Natural killer cell (primary cell): ENCODE results near the gene STBD1. TPM values are rescaled to one million over a fixed set of nuclear protein-coding genes. Genes with fewer than 3 reads are reported as not detected.

Experiments
- ATAC-seq, 3 donors: fragments of 150-1000 bp in 2 of 3; fragments of 200-7000 bp in 1 of 3; cut with Tn5 transposase; 1 replicate in 1 of 3; 2 replicates in 2 of 3; pipeline ENCODE4 v1.10.0; 2021; ENCODE audit warnings: mild to moderate bottlenecking in 2 of 3, moderate library complexity in 2 of 3
- DNase-seq, 2 donors: peaks; one replicate each; pipeline versions ENCODE4 v3.0.0 to v3.0.0-alpha.2; 2013 to 2021; ENCODE audit warnings: mixed read lengths in 1 of 2
- H3K27ac ChIP-seq: one replicate; pipeline ENCODE4 v1.5.1; 2013; ENCODE audit warnings: mild to moderate bottlenecking, low read length
- H3K27me3 ChIP-seq: one replicate; pipeline ENCODE4 v1.6.1; 2013; ENCODE audit warnings: low read length; ENCODE audit not compliant: control insufficient read depth, insufficient read depth
- H3K36me3 ChIP-seq: one replicate; pipeline ENCODE4 v1.6.1; 2013; ENCODE audit warnings: low read length; ENCODE audit not compliant: control insufficient read depth, insufficient read depth
- H3K4me1 ChIP-seq: one replicate; pipeline ENCODE4 v1.6.1; 2013; ENCODE audit warnings: low read length; ENCODE audit not compliant: control insufficient read depth, insufficient read depth
- H3K4me3 ChIP-seq: one replicate; pipeline ENCODE4 v1.5.1; 2013; ENCODE audit warnings: low read length
- H3K9me3 ChIP-seq: one replicate; pipeline ENCODE4 v1.6.1; 2013; ENCODE audit warnings: low read length; ENCODE audit not compliant: control insufficient read depth, insufficient read depth
- H3K27ac Mint-ChIP-seq, 2 donors: one replicate each; pipeline ENCODE4 v1.8.0; 2022; ENCODE audit warnings: mild to moderate bottlenecking in 2 of 2, mixed read lengths in 2 of 2, moderate library complexity in 1 of 2
- H3K27me3 Mint-ChIP-seq, 2 donors: one replicate each; pipeline ENCODE4 v1.8.0; 2022; ENCODE audit warnings: low read depth in 2 of 2, mixed read lengths in 2 of 2
- H3K36me3 Mint-ChIP-seq: one replicate; pipeline ENCODE4 v1.8.0; 2022; ENCODE audit warnings: mixed read lengths
- H3K4me1 Mint-ChIP-seq, 2 donors: one replicate each; pipeline ENCODE4 v1.8.0; 2022; ENCODE audit warnings: mixed read lengths in 2 of 2
- H3K4me3 Mint-ChIP-seq: one replicate; pipeline ENCODE4 v1.8.0; 2022; ENCODE audit warnings: mild to moderate bottlenecking, moderate library complexity, mixed read lengths
- H3K9me3 Mint-ChIP-seq, 2 donors: one replicate each; pipeline ENCODE4 v1.8.0; 2022; ENCODE audit warnings: mixed read lengths in 2 of 2
- CTCF ChIP-seq: fragments of 200-600 bp; IDR thresholded peaks from one replicate; pipeline ENCODE4 v1.8.0; 2022; ENCODE audit warnings: antibody characterized with exemption
- WGBS: methylation state at CpG from one replicate; pipeline ENCODE4 v1.1.7; 2013; ENCODE audit warnings: missing lambda C conversion rate; ENCODE audit not compliant: insufficient coverage; 5-methylcytosine and 5-hydroxymethylcytosine counted together
- intact Hi-C: fragments of 100-400 bp; cut with micrococcal nuclease; formaldehyde crosslinking; loops from one replicate; pipeline ENCODE4 v1.14.2; 2022
- total RNA-seq, 4 donors: library from RNA; stranded (reverse); fragments of 120-200 nt in 1 of 4; gene quantifications; one replicate each; pipeline versions ENCODE4 v1.2.3 to v1.2.4, GENCODE V29; 2013 to 2022

STBD1 gene
- total RNA-seq, 3 donors from 2014 or later (not counting 1 experiment from before 2014, with no cell fraction given) = 0.15 to 1.3 (median 0.26) TPM

GRCh38 chr4:76292730-76293129 lies 13.8 kb upstream of the STBD1 start:
- H3K9me3 ChIP-seq = no peaks in the 10 kb centered on the region
- peaks cover 26 to 27% of the 10 kb centered on the region in 2 donors for H3K27me3 Mint-ChIP-seq
- intact Hi-C loops = no loop called here
- H3K4me1 Mint-ChIP-seq = no peaks in the 10 kb centered on the region
- no peak overlapping the region for H3K4me3 ChIP-seq
- DNase-seq (no peak), ATAC-seq (no peak)
- H3K36me3 ChIP-seq = no peaks in the 10 kb centered on the region
- H3K9me3 Mint-ChIP-seq = peaks cover 2 to 5% of the 10 kb centered on the region in 2 donors
- no peak for TF ChIP-seq CTCF
- no peak overlapping the region for H3K4me3 Mint-ChIP-seq
- H3K27me3 ChIP-seq = no peaks in the 10 kb centered on the region
- 90% methylated on average over 3 of the region's 3 CpGs for WGBS
- H3K4me1 ChIP-seq = no peaks in the 10 kb centered on the region
- peaks cover 9% of the 10 kb centered on the region for H3K36me3 Mint-ChIP-seq
- H3K27ac ChIP-seq = no peak overlapping the region
- H3K27ac Mint-ChIP-seq = no peak overlapping the region

GRCh38 chr4:76293772-76294171 lies 12.8 kb upstream of the STBD1 start:
- Histone ChIP-seq H3K27ac (no peak overlapping the region), H3K36me3 (no peaks in the 10 kb centered on the region), H3K27me3 (no peaks in the 10 kb centered on the region), H3K9me3 (peaks cover 3% of the 10 kb centered on the region), H3K4me1 (no peaks in the 10 kb centered on the region), H3K4me3 (no peak overlapping the region)
- Mint-ChIP-seq H3K36me3 (peaks cover 16% of the 10 kb centered on the region), H3K4me3 (no peak overlapping the region), H3K9me3 (peaks cover 2 to 9% of the 10 kb centered on the region in 2 donors), H3K27me3 (peaks cover 19 to 22% of the 10 kb centered on the region in 2 donors), H3K4me1 (no peaks in the 10 kb centered on the region), H3K27ac (no peak overlapping the region)
- ATAC-seq = no peak
- 76% methylated on average over 2 of the region's 2 CpGs for WGBS
- no peak for TF ChIP-seq CTCF
- DNase-seq = no peak
- intact Hi-C loops = no loop called here

- WGBS = 87% methylated on average over 3 of the region's 3 CpGs
- DNase-seq = no peak
- intact Hi-C loops = no loop called here
- peaks cover 6% of the 10 kb centered on the region in 2 donors for H3K4me1 Mint-ChIP-seq
- H3K4me3 Mint-ChIP-seq = no peak overlapping the region
- no peak for TF ChIP-seq CTCF
- ATAC-seq = no peak
- H3K36me3 ChIP-seq = no peaks in the 10 kb centered on the region
- H3K27me3 Mint-ChIP-seq = peaks cover 8 to 14% of the 10 kb centered on the region in 2 donors
- no peaks in the 10 kb centered on the region for H3K27me3 ChIP-seq
- peaks cover 3% of the 10 kb centered on the region for H3K9me3 ChIP-seq
- peaks cover 16% of the 10 kb centered on the region for H3K36me3 Mint-ChIP-seq
- peaks cover under 1% of the 10 kb centered on the region for H3K4me1 ChIP-seq
- no peak overlapping the region for H3K27ac ChIP-seq
- no peak overlapping the region for H3K27ac Mint-ChIP-seq
- H3K4me3 ChIP-seq = no peak overlapping the region
- peaks cover 2 to 9% of the 10 kb centered on the region in 2 donors for H3K9me3 Mint-ChIP-seq
Observed at GRCh38 chr4:76296286-76296820, 10.2 kb upstream of the STBD1 start.

- Histone ChIP-seq H3K4me1 (peaks cover 2% of the 10 kb centered on the region), H3K36me3 (no peaks in the 10 kb centered on the region), H3K27me3 (no peaks in the 10 kb centered on the region), H3K4me3 (no peak overlapping the region), H3K27ac (no peak overlapping the region), H3K9me3 (peaks cover 3% of the 10 kb centered on the region)
- intact Hi-C loops = no loop called here
- TF ChIP-seq CTCF = no peak
- Mint-ChIP-seq H3K4me1 (peaks cover 12 to 18% of the 10 kb centered on the region in 2 donors), H3K36me3 (peaks cover 16% of the 10 kb centered on the region), H3K9me3 (peaks cover 2 to 9% of the 10 kb centered on the region in 2 donors), H3K27ac (no peak overlapping the region), H3K4me3 (no peak overlapping the region), H3K27me3 (peaks cover 8 to 9% of the 10 kb centered on the region in 2 donors)
- ATAC-seq = no peak
- DNase-seq = no peak
Observed at GRCh38 chr4:76298227-76298626, 8.3 kb upstream of the STBD1 start.
